Glomerular visceral epithelial cell (primary cell): Measurements from ENCODE around the gene JAKMIP1.
A peak's percentile ranks its signal among the peaks of the same experiment; 100 is the strongest.

ENCODE experiments used
- DNase-seq: peaks from one replicate; pipeline ENCODE4 v3.0.0-alpha.2; 2016; ENCODE audit errors: extremely low spot score

Gene JAKMIP1

GRCh38 chr4:6095023-6095752, 105.2 kb downstream of the JAKMIP1 start:
- peak; percentile 6 for DNase-seq

GRCh38 chr4:6093671-6094070, 106.7 kb downstream of the JAKMIP1 start:
- DNase-seq, result no peak

- DNase-seq, result no peak
Observed at GRCh38 chr4:6092971-6093370, 107.4 kb downstream of the JAKMIP1 start.

- no peak for DNase-seq
Observed at GRCh38 chr4:6092131-6092530, 108.2 kb downstream of the JAKMIP1 start.

GRCh38 chr4:6090931-6091330, 109.4 kb downstream of the JAKMIP1 start:
- DNase-seq, result no peak

- DNase-seq, result no peak
Observed at GRCh38 chr4:6088950-6089349, 111.4 kb downstream of the JAKMIP1 start.

GRCh38 chr4:6087669-6088341, 112.5 kb downstream of the JAKMIP1 start:
- DNase-seq, result peak; percentile 6

GRCh38 chr4:6086846-6087245, 113.5 kb downstream of the JAKMIP1 start:
- DNase-seq, result no peak

- no peak for DNase-seq
Observed at GRCh38 chr4:6085691-6086628, 114.4 kb downstream of the JAKMIP1 start.

- no peak for DNase-seq
Observed at GRCh38 chr4:6085028-6085690, 115.2 kb downstream of the JAKMIP1 start.

- no peak for DNase-seq
Observed at GRCh38 chr4:6079965-6080364, 120.4 kb downstream of the JAKMIP1 start.

GRCh38 chr4:6078560-6078959, 121.8 kb downstream of the JAKMIP1 start:
- DNase-seq, result no peak

GRCh38 chr4:6076391-6076790, 124.0 kb downstream of the JAKMIP1 start:
- no peak for DNase-seq

GRCh38 chr4:6074758-6075157, 125.6 kb downstream of the JAKMIP1 start:
- no peak for DNase-seq

- DNase-seq, result no peak
Observed at GRCh38 chr4:6071959-6072720, 128.2 kb downstream of the JAKMIP1 start.

GRCh38 chr4:6071191-6071958, 129.0 kb downstream of the JAKMIP1 start:
- no peak for DNase-seq

- no peak for DNase-seq
Observed at GRCh38 chr4:6069845-6070709, 130.3 kb downstream of the JAKMIP1 start.

GRCh38 chr4:6068986-6069385, 131.4 kb downstream of the JAKMIP1 start:
- no peak for DNase-seq

- DNase-seq, result no peak
Observed at GRCh38 chr4:6065934-6066590, 134.3 kb downstream of the JAKMIP1 start.
